H1 (cell line): ENCODE measurements around the gene TSR3. TPM values are rescaled to one million over a fixed set of nuclear protein-coding genes. Genes with fewer than 3 reads are reported as not detected.

Experiments
- CTCF ChIA-PET: fragments of 300-600 bp; sonication (Branson Sonifier 250); formaldehyde crosslinking; loops from one replicate; lab custom pipeline; 2021; ENCODE audit not compliant: partially characterized antibody; lab: Charles Lee
- POLR2A ChIA-PET: fragments of 300-600 bp; sonication (Branson Sonifier 250); formaldehyde crosslinking; loops from one replicate; lab custom pipeline; 2021; ENCODE audit warnings: inconsistent platforms; ENCODE audit not compliant: partially characterized antibody; lab: Charles Lee
- DNase-seq, 2 experiments: peaks; one replicate each; pipeline versions ENCODE4 v3.0.0 to v3.0.0-alpha.2; 2010 to 2022; ENCODE audit warnings: low spot score in 2 of 2, low read depth in 1 of 2, mixed read lengths in 1 of 2
- FAIRE-seq: peaks from 2 replicates; lab custom pipeline; 2011; peaks lifted over from hg19 to GRCh38; lab: Jason Lieb, UNC
- H2AFZ ChIP-seq: 2 replicates; pipeline ENCODE4 v1.8.1; 2012; ENCODE audit warnings: low read length, inconsistent platforms
- H2AK5ac ChIP-seq: 2 replicates; pipeline ENCODE4 v1.6.1; 2013; ENCODE audit warnings: low read depth, low read length
- H2BK120ac ChIP-seq: replicated peaks from 2 replicates; pipeline ENCODE3; 2013; ENCODE audit warnings: low read depth, low read length, inconsistent platforms
- H2BK12ac ChIP-seq: 2 replicates; pipeline ENCODE4 v1.6.1; 2013; ENCODE audit warnings: low read depth, low read length
- H2BK15ac ChIP-seq: 2 replicates; pipeline ENCODE4 v1.6.1; 2013; ENCODE audit warnings: low read length
- H2BK20ac ChIP-seq: 2 replicates; pipeline ENCODE4 v1.6.1; 2013; ENCODE audit warnings: low read length
- H2BK5ac ChIP-seq: 2 replicates; pipeline ENCODE4 v1.6.1; 2013; ENCODE audit warnings: low read depth, low read length
- H3K14ac ChIP-seq: 2 replicates; pipeline ENCODE4 v1.6.1; 2013; ENCODE audit warnings: inconsistent platforms; ENCODE audit not compliant: insufficient read length
- H3K18ac ChIP-seq: 2 replicates; pipeline ENCODE4 v1.6.1; 2013; ENCODE audit warnings: low read length; ENCODE audit errors: extremely low read depth
- H3K23ac ChIP-seq: 2 replicates; pipeline ENCODE4 v1.6.1; 2013; ENCODE audit warnings: inconsistent platforms; ENCODE audit not compliant: insufficient read length
- H3K23me2 ChIP-seq: 2 replicates; pipeline ENCODE4 v1.6.1; 2013; ENCODE audit warnings: low read depth, low read length
- H3K27ac ChIP-seq: 2 replicates; pipeline ENCODE4 v1.6.1; 2011; ENCODE audit warnings: low read depth, low read length, inconsistent platforms
- H3K27me3 ChIP-seq, 4 experiments: replicated peaks in 1 of 4; 1 replicate in 1 of 4; 2 replicates in 3 of 4; pipeline versions ENCODE4 v1.6.1 to v1.8.1; 2011 to 2013; ENCODE audit warnings: low read length in 3 of 4, mild to moderate bottlenecking in 3 of 4, inconsistent platforms in 2 of 4, mixed read lengths in 2 of 4, moderate library complexity in 1 of 4; ENCODE audit not compliant: control insufficient read depth in 3 of 4, insufficient read depth in 3 of 4; ENCODE audit errors: extremely low read depth in 1 of 4
- H3K36me3 ChIP-seq, 4 experiments: 2 replicates each; pipeline versions ENCODE4 v1.6.1 to v1.8.1; 2011 to 2013; ENCODE audit warnings: mild to moderate bottlenecking in 4 of 4, low read length in 3 of 4, moderate library complexity in 2 of 4, control low read depth in 1 of 4, inconsistent platforms in 1 of 4; ENCODE audit not compliant: insufficient read depth in 4 of 4, control insufficient read depth in 2 of 4
- H3K4ac ChIP-seq: replicated peaks from 2 replicates; pipeline ENCODE3; 2013; ENCODE audit warnings: low read length, low read depth, mixed read lengths, inconsistent platforms; ENCODE audit not compliant: insufficient read length
- H3K4me1 ChIP-seq, 4 experiments: replicated peaks in 1 of 4; 1 replicate in 1 of 4; 2 replicates in 3 of 4; pipeline versions ENCODE4 v1.6.1 to v1.8.1; 2011 to 2013; ENCODE audit warnings: low read length in 3 of 4, inconsistent platforms in 2 of 4, mixed read lengths in 1 of 4; ENCODE audit not compliant: insufficient read depth in 4 of 4, control insufficient read depth in 3 of 4
- H3K4me2 ChIP-seq, 2 experiments: 2 replicates each; pipeline versions ENCODE4 v1.6.1 to v1.8.1; 2011 to 2013; ENCODE audit warnings: low read depth in 2 of 2, low read length in 2 of 2, control low read depth in 1 of 2, inconsistent platforms in 1 of 2, mild to moderate bottlenecking in 1 of 2; ENCODE audit not compliant: insufficient read depth in 1 of 2
- H3K4me3 ChIP-seq, 4 experiments: fragments of 200-600, 300-600 bp in 1 of 4; sonication (generic), shearing (Covaris generic), sonication (Bioruptor Twin) in 1 of 4; 2 replicates each; pipeline versions ENCODE4 v1.5.1 to v1.8.1; 2011 to 2016; ENCODE audit warnings: low read length in 4 of 4, low read depth in 3 of 4, control low read depth in 2 of 4, inconsistent platforms in 2 of 4, mild to moderate bottlenecking in 2 of 4, mixed read lengths in 1 of 4, moderate library complexity in 1 of 4; ENCODE audit not compliant: insufficient read depth in 2 of 4; ENCODE audit errors: extremely low read depth in 1 of 4
- H3K56ac ChIP-seq: replicated peaks from 2 replicates; pipeline ENCODE3; 2013; ENCODE audit warnings: low read depth, mild to moderate bottlenecking, mixed read lengths, low read length, inconsistent platforms; ENCODE audit not compliant: insufficient read length
- H3K79me1 ChIP-seq: 2 replicates; pipeline ENCODE4 v1.6.1; 2013; ENCODE audit warnings: low read depth, low read length, control low read depth
- H3K79me2 ChIP-seq, 2 experiments: 2 replicates each; pipeline versions ENCODE4 v1.6.1 to v1.8.1; 2012 to 2013; ENCODE audit warnings: low read length in 2 of 2, mild to moderate bottlenecking in 2 of 2, inconsistent platforms in 1 of 2; ENCODE audit not compliant: insufficient read depth in 2 of 2, control insufficient read depth in 1 of 2
- H3K9ac ChIP-seq, 4 experiments: replicated peaks in 1 of 4; 1 replicate in 1 of 4; 2 replicates in 3 of 4; pipeline versions ENCODE4 v1.6.1 to v1.8.1; 2011 to 2013; ENCODE audit warnings: low read depth in 3 of 4, low read length in 3 of 4, control low read depth in 2 of 4, mild to moderate bottlenecking in 2 of 4, moderate library complexity in 2 of 4, inconsistent platforms in 1 of 4; ENCODE audit errors: extremely low read depth in 1 of 4
- H3K9me3 ChIP-seq, 2 experiments: 2 replicates each; pipeline versions ENCODE4 v1.6.1 to v1.8.1; 2012 to 2013; ENCODE audit warnings: mild to moderate bottlenecking in 2 of 2, moderate library complexity in 2 of 2, control low read depth in 1 of 2, inconsistent platforms in 1 of 2, low read depth in 1 of 2, low read length in 1 of 2, mixed read lengths in 1 of 2; ENCODE audit not compliant: insufficient read depth in 2 of 2
- H4K20me1 ChIP-seq, 2 experiments: replicated peaks in 1 of 2; 2 replicates each; pipeline versions ENCODE3 to v1.8.1; 2011 to 2013; ENCODE audit warnings: inconsistent platforms in 2 of 2, low read length in 2 of 2, mild to moderate bottlenecking in 1 of 2; ENCODE audit not compliant: insufficient read depth in 2 of 2, control insufficient read depth in 1 of 2
- H4K5ac ChIP-seq: 2 replicates; pipeline ENCODE4 v1.6.1; 2013; ENCODE audit warnings: low read length, low read depth, mixed read lengths, inconsistent platforms; ENCODE audit not compliant: insufficient read length
- H4K8ac ChIP-seq: 2 replicates; pipeline ENCODE4 v1.8.0; 2013; ENCODE audit warnings: mild to moderate bottlenecking, moderate library complexity, low read length, inconsistent platforms; ENCODE audit not compliant: insufficient read depth; ENCODE audit errors: extremely low read depth
- H4K91ac ChIP-seq: replicated peaks from 2 replicates; pipeline ENCODE3; 2013; ENCODE audit warnings: low read length, mixed read lengths, inconsistent platforms; ENCODE audit not compliant: insufficient read length
- BCL11A ChIP-seq, 2 experiments: IDR thresholded peaks; one replicate each; pipeline ENCODE4 v1.6.1; 2011; ENCODE audit warnings: low read depth in 2 of 2, low read length in 2 of 2, mild to moderate bottlenecking in 2 of 2
- BRCA1 ChIP-seq: IDR thresholded peaks from 2 replicates; pipeline ENCODE4 v1.6.1; 2012; ENCODE audit warnings: low read depth, low read length, improper control_type of control experiment
- CBX8 ChIP-seq: fragments of 300-800, 300-1000 bp; sonication (generic); IDR thresholded peaks from 2 replicates; pipeline ENCODE4 v1.7.1; 2016; ENCODE audit warnings: low read depth, low read length, borderline replicate concordance
- E2F6 ChIP-seq: IDR thresholded peaks from 2 replicates; pipeline ENCODE4 v1.6.1; 2012; ENCODE audit warnings: inconsistent platforms
- GTF2F1 ChIP-seq: IDR thresholded peaks from 2 replicates; pipeline ENCODE4 v1.6.1; 2012; ENCODE audit warnings: low read depth, low read length, improper control_type of control experiment, borderline replicate concordance
- HDAC6 ChIP-seq: IDR thresholded peaks from one replicate; pipeline ENCODE4 v1.7.1; 2012; ENCODE audit warnings: low read depth, mild to moderate bottlenecking, inconsistent platforms, low read length, moderate library complexity
- JUN ChIP-seq: IDR thresholded peaks from 2 replicates; pipeline ENCODE4 v1.6.1; 2011; ENCODE audit warnings: low read depth, mild to moderate bottlenecking, improper control_type of control experiment, low read length
- KDM5A ChIP-seq: fragments of 200-600 bp; IDR thresholded peaks from 2 replicates; pipeline ENCODE4 v1.7.1; 2012; ENCODE audit warnings: mild to moderate bottlenecking, low read length, inconsistent platforms, mixed read lengths
- RBBP5 ChIP-seq: IDR thresholded peaks from 2 replicates; pipeline ENCODE4 v1.7.1; 2012; ENCODE audit warnings: low read depth, mild to moderate bottlenecking, inconsistent platforms, low read length, moderate library complexity, borderline replicate concordance
- SRF ChIP-seq: IDR thresholded peaks from 2 replicates; pipeline ENCODE4 v1.6.1; 2011; ENCODE audit warnings: mild to moderate bottlenecking, low read depth, low read length, moderate library complexity
- TAF7 ChIP-seq: optimal IDR thresholded peaks from 2 replicates; pipeline ENCODE3; 2011; ENCODE audit warnings: low read depth, mild to moderate bottlenecking, inconsistent platforms, low read length, moderate library complexity, borderline replicate concordance
- TBP ChIP-seq: IDR thresholded peaks from 2 replicates; pipeline ENCODE4 v1.6.1; 2011; ENCODE audit warnings: low read depth, low read length, improper control_type of control experiment
- WGBS, 2 experiments: shearing (Covaris generic) in 1 of 2; methylation state at CpG; one replicate each; pipeline versions ENCODE4 v1.1.6 to v1.1.7; 2013 to 2015; ENCODE audit warnings: low lambda C conversion rate in 2 of 2, mixed read lengths in 2 of 2, inconsistent platforms in 1 of 2, low coverage in 1 of 2, missing lambda C conversion rate in 1 of 2; ENCODE audit not compliant: insufficient replicate concordance in 2 of 2, insufficient coverage in 1 of 2, insufficient read length in 1 of 2; ENCODE audit errors: extremely low coverage in 1 of 2, missing lambda C conversion rate in 1 of 2; 5-methylcytosine and 5-hydroxymethylcytosine counted together
- polyA plus RNA-seq, 7 experiments: library from polyadenylated mRNA; depleted of rRNA in 3 of 7; stranded (reverse) in 5 of 7; unstranded in 2 of 7; fragments of >200 nt in 5 of 7; fragments of 200-250 nt in 2 of 7; gene quantifications; 1 replicate in 5 of 7; 2 replicates in 1 of 7; 4 replicates in 1 of 7; pipeline versions ENCODE4 v1.2.1 to v1.2.3, GENCODE V29; 2011 to 2013; ENCODE audit warnings: missing spikeins in 2 of 7, mixed read lengths in 2 of 7
- total RNA-seq: library from RNA; stranded (reverse); fragmentation: NEBNext Ultra II Directional; extraction: Animal tissue kit (Norgen Biotek cat#: 25700); gene quantifications from 2 replicates; pipeline ENCODE4 v1.2.1, GENCODE V29; 2021

TSR3 gene
- total and polyA plus RNA-seq, 2 of the 8 experiments (the other 6 are each of a cell fraction or from before 2014, with no cell fraction given), result 43.1 to 52.3 TPM

- peaks cover 7 to 8% of the 10 kb centered on the region in 2 experiments for H4K20me1 ChIP-seq
- H2BK20ac ChIP-seq, result no peak overlapping the region
- H3K4me3 ChIP-seq, result no peak overlapping the region
- no peak overlapping the region for H3K27ac ChIP-seq
- peaks cover 18% of the 10 kb centered on the region for H3K23me2 ChIP-seq
- no peak overlapping the region for H3K4me2 ChIP-seq
- H4K91ac ChIP-seq, result no peak overlapping the region
- no peak overlapping the region for H2BK5ac ChIP-seq
- no peak overlapping the region for H2BK120ac ChIP-seq
- no peak overlapping the region for H2BK15ac ChIP-seq
- CTCF ChIA-PET, result interaction anchor here (1.1 to 2.9 kb wide), 8 partner anchors 9 to 233 kb away, joined by 3 to 7 read pairs (median 4); no protein-coding TSS in a partner anchor
- WGBS, 2 experiments, result 84% methylated on average over 10 of the region's 12 CpGs; no CpG with 5 or more reads in 1 of the 2 experiments
- TF ChIP-seq HDAC6, result no peak
- no peak for TF ChIP-seq KDM5A
- TF ChIP-seq TAF7, result no peak
- no peak for TF ChIP-seq RBBP5
- no peak for TF ChIP-seq E2F6
- no peak for TF ChIP-seq SRF
- no peak for TF ChIP-seq JUN
- no peak for TF ChIP-seq TBP
- TF ChIP-seq BCL11A (IDR thresholded peaks at IDR 0.05; ENCODE audit: low read depth in 2 of 2, low read length in 2 of 2), result no peak
- no peak for TF ChIP-seq BRCA1
- no peak for TF ChIP-seq CBX8
- TF ChIP-seq GTF2F1, result no peak
- H3K4me1 ChIP-seq, result peaks cover 0 to 14% (median 9%) of the 10 kb centered on the region in 4 experiments; a peak in 6 of 7 replicates
- H3K79me1 ChIP-seq, result peaks cover 3% of the 10 kb centered on the region; the same call in 1 of the 2 replicates
- no peak overlapping the region for H3K9ac ChIP-seq
- DNase-seq (no peak), FAIRE-seq (no peak)
- no peak overlapping the region for H3K56ac ChIP-seq
- no peak overlapping the region for H2AFZ ChIP-seq
- no peak overlapping the region for H3K4ac ChIP-seq
- H3K18ac ChIP-seq, result no peak overlapping the region
- H4K5ac ChIP-seq, result no peak overlapping the region
- POLR2A ChIA-PET, result interaction anchor here (1.0 kb wide), 2 partner anchors 9 to 13 kb away, joined by 3 to 4 read pairs; no protein-coding TSS in a partner anchor
- H3K14ac ChIP-seq, result no peak overlapping the region
- H3K9me3 ChIP-seq, result no peaks in the 10 kb centered on the region
- no peak overlapping the region for H4K8ac ChIP-seq
- no peak overlapping the region for H2AK5ac ChIP-seq
- peaks cover 10 to 13% of the 10 kb centered on the region in 2 experiments for H3K79me2 ChIP-seq
- no peaks in the 10 kb centered on the region for H3K27me3 ChIP-seq
- H3K23ac ChIP-seq, result no peak overlapping the region
- H2BK12ac ChIP-seq, result no peak overlapping the region
- no peaks in the 10 kb centered on the region for H3K36me3 ChIP-seq
These were observed 45.9 kb downstream of the TSR3 start for GRCh38 chr16:1305823-1306222.
